H7 (cell line): ENCODE data around the gene RBM19. TPM values are rescaled to one million over a fixed set of nuclear protein-coding genes. Genes with fewer than 3 reads are reported as not detected.
A peak's percentile ranks its signal among the peaks of the same experiment; 100 is the strongest.

Experiments used
- DNase-seq: peaks from one replicate; pipeline ENCODE4 v3.0.0; 2012
- H3K27me3 ChIP-seq: 2 replicates; pipeline ENCODE4 v1.6.0; 2011; ENCODE audit warnings: mild to moderate bottlenecking, low read length; ENCODE audit not compliant: control insufficient read depth, insufficient read depth
- H3K36me3 ChIP-seq: replicated peaks from 2 replicates; pipeline ENCODE4 v1.5.1; 2011; ENCODE audit warnings: low read length; ENCODE audit not compliant: control insufficient read depth, insufficient read depth
- H3K4me3 ChIP-seq: 2 replicates; pipeline ENCODE4 v1.5.1; 2011; ENCODE audit warnings: low read depth, mild to moderate bottlenecking, control low read depth, low read length, moderate library complexity; ENCODE audit not compliant: insufficient read depth
- total RNA-seq: library from RNA; depleted of rRNA; stranded (reverse); fragments of >200 nt; shearing (Covaris generic); gene quantifications from 2 replicates; pipeline ENCODE4 v1.2.3, GENCODE V29; 2014

The RBM19 gene
- total RNA-seq, 1 experiment from 2014 or later, result 36.1 TPM

DNA sequence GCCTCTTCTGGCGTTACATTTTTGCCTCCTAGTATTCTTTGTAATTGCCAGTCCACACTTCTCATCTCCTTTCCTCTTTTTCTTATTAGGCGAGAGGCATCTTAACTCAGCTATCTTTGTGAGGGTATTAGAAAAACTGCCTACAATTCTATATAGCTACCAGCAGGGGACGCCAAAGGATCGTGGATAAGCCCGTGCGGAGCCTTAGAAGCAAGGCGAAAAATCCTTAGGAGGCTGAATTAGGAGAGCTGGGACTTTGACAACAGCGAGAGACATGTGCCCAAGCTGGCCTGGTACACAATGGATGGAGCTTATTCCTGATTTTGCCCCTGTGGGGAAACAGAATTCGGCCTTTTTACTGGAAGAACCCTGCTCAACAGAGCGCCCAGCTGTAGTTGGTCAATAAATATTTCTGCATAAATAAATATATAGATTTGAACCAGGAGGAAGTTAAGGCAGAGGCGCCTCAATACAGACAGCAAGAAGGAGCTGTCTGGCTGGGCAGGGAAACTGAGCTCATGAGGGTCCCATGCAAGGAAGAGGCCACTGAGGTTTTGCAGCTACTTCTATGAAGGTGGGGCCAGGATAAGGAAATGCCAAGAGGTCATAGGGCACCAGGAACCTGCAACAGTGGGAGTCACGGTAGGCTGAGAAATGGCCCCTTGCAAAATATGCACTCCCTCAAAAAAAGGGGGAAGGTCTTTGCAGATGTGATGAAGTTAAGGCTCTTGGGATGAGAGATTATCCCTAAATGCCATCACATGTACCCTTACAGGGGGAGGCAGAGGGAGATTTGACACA, 14.6 kb upstream of the RBM19 start:
- no peak overlapping the region for H3K4me3 ChIP-seq
- peaks cover 3% of the 10 kb centered on the region; the same call in 1 of the 2 replicates for H3K27me3 ChIP-seq
- peak; percentile 76 for DNase-seq
- no peaks in the 10 kb centered on the region for H3K36me3 ChIP-seq

GRCh38 chr12:113980054-113980453, 13.9 kb upstream of the RBM19 start:
- Histone ChIP-seq H3K36me3 (no peaks in the 10 kb centered on the region), H3K27me3 (peaks cover 3% of the 10 kb centered on the region; the same call in 1 of the 2 replicates), H3K4me3 (no peak overlapping the region)
- no peak for DNase-seq

- Histone ChIP-seq H3K27me3 (peaks cover 2% of the 10 kb centered on the region; the same call in 1 of the 2 replicates), H3K4me3 (no peak overlapping the region), H3K36me3 (no peaks in the 10 kb centered on the region)
- DNase-seq, result no peak
Observed at GRCh38 chr12:113978080-113978479, 12.0 kb upstream of the RBM19 start.

- DNase-seq, result no peak
- Histone ChIP-seq H3K27me3 (peaks cover 2% of the 10 kb centered on the region; the same call in 1 of the 2 replicates), H3K4me3 (no peak overlapping the region), H3K36me3 (no peaks in the 10 kb centered on the region)
Observed at GRCh38 chr12:113974006-113974405, 7.9 kb upstream of the RBM19 start.

- no peak overlapping the region for H3K4me3 ChIP-seq
- DNase-seq, result no peak
- H3K27me3 ChIP-seq, result peaks cover 2% of the 10 kb centered on the region; the same call in 1 of the 2 replicates
- no peaks in the 10 kb centered on the region for H3K36me3 ChIP-seq
Observed at GRCh38 chr12:113973109-113973904, 7.2 kb upstream of the RBM19 start.

GRCh38 chr12:113971392-113971791, 5.3 kb upstream of the RBM19 start:
- Histone ChIP-seq H3K36me3 (no peaks in the 10 kb centered on the region), H3K4me3 (no peak overlapping the region), H3K27me3 (peaks cover 5% of the 10 kb centered on the region; the same call in 1 of the 2 replicates)
- no peak for DNase-seq

DNA sequence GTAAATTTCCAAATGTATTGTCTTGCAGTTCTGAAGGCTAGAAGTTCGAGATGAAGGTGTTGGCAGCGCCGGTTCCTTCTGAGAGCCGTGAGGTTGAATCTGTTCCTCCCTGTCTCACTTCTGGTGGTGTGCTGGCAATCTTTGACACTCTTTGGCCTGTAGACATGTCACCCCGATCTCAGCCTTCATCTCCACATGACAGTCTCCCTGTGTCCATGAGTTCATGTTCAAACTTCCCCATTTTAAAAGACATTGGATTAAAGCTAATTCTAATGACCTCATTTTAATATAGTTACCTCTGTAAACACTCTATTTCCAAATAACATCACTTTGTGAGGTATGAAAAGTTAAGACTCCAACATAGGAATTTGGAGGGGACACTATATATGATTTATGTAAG, 4.1 kb upstream of the RBM19 start:
- no peaks in the 10 kb centered on the region for H3K36me3 ChIP-seq
- H3K4me3 ChIP-seq, result no peak overlapping the region
- H3K27me3 ChIP-seq, result peaks cover 5% of the 10 kb centered on the region; the same call in 1 of the 2 replicates
- no peak for DNase-seq

- Histone ChIP-seq H3K4me3 (no peak overlapping the region), H3K27me3 (peaks cover 2% of the 10 kb centered on the region; the same call in 1 of the 2 replicates), H3K36me3 (no peaks in the 10 kb centered on the region)
- DNase-seq, result no peak
Observed at GRCh38 chr12:113967368-113967767, 1.2 kb upstream of the RBM19 start.

DNA sequence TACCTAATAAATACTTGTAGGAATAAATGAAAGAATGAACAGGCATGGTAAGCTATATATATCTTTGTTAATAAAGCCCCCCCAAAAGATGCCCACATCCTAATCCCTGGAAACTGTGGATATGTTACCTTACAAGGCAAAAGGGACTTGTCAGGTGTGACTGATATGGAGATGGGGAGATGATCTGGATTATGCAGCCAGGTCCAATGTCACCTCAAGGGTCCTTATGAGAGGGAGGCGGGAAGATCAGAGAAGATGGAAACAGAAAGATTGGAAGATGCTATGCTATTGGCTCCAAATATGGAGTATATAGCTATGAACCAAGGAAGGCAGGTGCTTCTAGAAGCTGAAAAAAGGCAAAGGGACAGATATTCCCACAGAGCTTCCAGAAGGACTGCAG, 3.4 kb downstream of the RBM19 start:
- Histone ChIP-seq H3K27me3 (no peaks in the 10 kb centered on the region), H3K4me3 (no peak overlapping the region), H3K36me3 (peaks cover 17% of the 10 kb centered on the region)
- no peak for DNase-seq

DNA sequence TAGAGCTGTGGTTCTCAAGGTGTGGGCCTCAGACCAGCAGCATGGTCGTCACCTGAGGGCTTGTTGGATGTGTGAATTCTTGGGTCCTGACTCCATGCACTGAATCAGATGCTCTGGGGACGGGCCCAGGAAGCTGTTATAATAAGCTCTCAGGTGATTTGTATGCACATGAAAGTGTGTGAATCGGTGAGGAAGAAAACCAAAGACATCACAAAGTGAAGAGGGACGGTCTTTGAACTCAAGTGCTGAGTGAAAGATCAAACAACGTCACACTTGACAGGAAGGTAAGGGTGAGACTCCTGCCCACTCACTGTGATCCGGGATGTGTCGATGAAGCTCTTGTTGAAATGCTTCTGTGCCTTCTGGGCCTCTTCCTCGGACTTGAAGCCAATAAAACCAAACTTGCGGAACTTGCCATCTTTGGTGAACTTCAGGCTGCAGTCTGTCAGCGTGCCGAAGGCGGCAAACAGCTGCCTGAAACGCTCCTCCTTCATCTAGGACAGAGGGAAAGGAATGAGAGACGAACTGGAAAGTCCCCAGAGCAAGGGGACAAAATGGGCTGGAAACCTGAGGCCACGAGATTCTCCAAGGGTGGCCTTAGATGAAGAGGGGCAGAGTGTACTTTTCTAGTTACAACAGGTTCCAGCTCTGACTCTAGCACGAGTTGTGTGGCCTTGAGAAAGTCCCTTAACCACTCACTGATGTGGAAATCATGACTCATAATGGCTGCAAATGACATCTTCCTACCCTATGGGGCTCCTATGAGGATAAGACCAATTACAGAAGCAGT, 4.0 kb downstream of the RBM19 start:
- DNase-seq, result no peak
- Histone ChIP-seq H3K36me3 (peaks cover 17% of the 10 kb centered on the region), H3K4me3 (no peak overlapping the region), H3K27me3 (no peaks in the 10 kb centered on the region)

- Histone ChIP-seq H3K27me3 (no peaks in the 10 kb centered on the region), H3K36me3 (peaks cover 22% of the 10 kb centered on the region), H3K4me3 (no peak overlapping the region)
- DNase-seq, result no peak
Observed at GRCh38 chr12:113960030-113960429, 6.1 kb downstream of the RBM19 start.

DNA sequence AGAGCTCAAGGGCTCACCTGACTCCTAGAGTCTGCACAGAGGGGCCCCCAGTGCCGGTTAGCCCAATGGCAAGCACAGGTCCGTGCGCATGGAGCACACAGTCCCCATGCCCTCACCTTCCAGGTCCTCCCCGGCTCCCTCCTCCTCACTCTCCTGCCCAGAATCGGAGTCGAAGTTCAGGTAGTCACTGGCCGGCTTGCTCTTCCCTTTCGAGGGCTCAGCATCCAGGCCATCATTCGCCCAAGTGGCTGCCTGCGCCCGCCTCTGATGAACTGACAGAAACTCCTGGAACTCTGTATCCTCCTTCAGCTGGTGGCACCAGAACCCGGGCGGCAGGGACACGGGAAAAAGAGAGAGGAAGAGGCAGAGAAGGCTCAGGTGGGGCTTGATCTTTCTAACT, 7.0 kb downstream of the RBM19 start:
- no peak for DNase-seq
- Histone ChIP-seq H3K27me3 (no peaks in the 10 kb centered on the region), H3K36me3 (peaks cover 25% of the 10 kb centered on the region), H3K4me3 (no peak overlapping the region)

DNA sequence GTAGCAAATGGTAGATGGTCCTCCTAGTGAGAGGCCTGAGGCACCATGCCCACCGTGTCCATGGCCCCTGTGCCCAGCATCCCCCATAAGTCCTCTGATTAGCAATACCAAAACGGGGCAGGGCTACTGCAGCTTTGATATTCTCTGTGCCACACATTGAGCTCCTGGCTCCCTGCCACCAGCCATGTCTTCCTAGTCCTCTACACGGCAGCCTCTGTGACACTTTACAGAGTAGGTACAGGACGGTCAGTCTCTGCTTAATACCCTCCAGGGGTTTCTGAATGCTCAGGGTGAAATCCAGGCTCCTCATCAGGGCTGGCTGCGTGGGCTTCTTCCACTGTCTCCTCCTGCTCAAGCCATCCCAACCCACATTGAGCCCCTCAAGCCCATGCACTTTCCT, 8.0 kb downstream of the RBM19 start:
- no peak overlapping the region for H3K4me3 ChIP-seq
- peaks cover 25% of the 10 kb centered on the region for H3K36me3 ChIP-seq
- DNase-seq, result no peak
- H3K27me3 ChIP-seq, result no peaks in the 10 kb centered on the region

- Histone ChIP-seq H3K27me3 (no peaks in the 10 kb centered on the region), H3K4me3 (no peak overlapping the region), H3K36me3 (peaks cover 25% of the 10 kb centered on the region)
- DNase-seq, result no peak
Observed at GRCh38 chr12:113957627-113958026, 8.5 kb downstream of the RBM19 start.
